GM12878 (cell line): Measurements from ENCODE around the gene SIRT3. TPM values are rescaled to one million over a fixed set of nuclear protein-coding genes. Genes with fewer than 3 reads are reported as not detected.
A peak's percentile ranks its signal among the peaks of the same experiment; 100 is the strongest.

Experiments
- ATF7 ChIP-seq: fragments of 450-650 bp; IDR thresholded peaks from 2 replicates; pipeline ENCODE4 v1.6.1; 2016; ENCODE audit warnings: low read depth, mild to moderate bottlenecking
- BHLHE40 ChIP-seq, 2 experiments: fragments of 450-650 bp in 1 of 2; IDR thresholded peaks; 2 replicates each; pipeline ENCODE4 v1.6.1; 2011 to 2017; ENCODE audit warnings: low read depth in 2 of 2, borderline replicate concordance in 1 of 2, improper control_type of control experiment in 1 of 2, low read length in 1 of 2, mild to moderate bottlenecking in 1 of 2
- HSF1 ChIP-seq: fragments of 150-350 bp; IDR thresholded peaks from 2 replicates; pipeline ENCODE4 v1.6.1; 2014; ENCODE audit warnings: mild to moderate bottlenecking, low read depth, low read length
- IKZF1 ChIP-seq: fragments of 450-650 bp; conservative IDR thresholded peaks from 2 replicates; pipeline ENCODE4 v1.6.1; 2017; ENCODE audit warnings: antibody characterized with exemption, mild to moderate bottlenecking
- IKZF2 ChIP-seq, 2 experiments: fragments of 450-650 bp; IDR thresholded peaks; 2 replicates each; pipeline ENCODE4 v1.6.1; 2017; ENCODE audit warnings: mild to moderate bottlenecking in 2 of 2, moderate library complexity in 2 of 2
- MEF2B ChIP-seq: fragments of 450-650 bp; IDR thresholded peaks from 2 replicates; pipeline ENCODE4 v1.6.1; 2018; ENCODE audit warnings: mild to moderate bottlenecking, moderate library complexity; ENCODE audit not compliant: partially characterized antibody, poor library complexity, severe bottlenecking
- NKRF ChIP-seq: fragments of 450-650 bp; conservative IDR thresholded peaks from 2 replicates; pipeline ENCODE4 v1.6.1; 2017; ENCODE audit warnings: mild to moderate bottlenecking, moderate library complexity
- RB1 ChIP-seq: fragments of 450-650 bp; formaldehyde crosslinking; IDR thresholded peaks from 2 replicates; pipeline ENCODE4 v1.6.1; 2017; ENCODE audit warnings: mild to moderate bottlenecking, borderline replicate concordance
- RELA ChIP-seq: fragments of 450-650 bp; IDR thresholded peaks from 2 replicates; pipeline ENCODE4 v1.8.0; 2014; ENCODE audit warnings: borderline replicate concordance; ENCODE audit not compliant: partially characterized antibody
- SMAD1 ChIP-seq: fragments of 450-650 bp; IDR thresholded peaks from 2 replicates; pipeline ENCODE4 v1.6.1; 2018; ENCODE audit warnings: mild to moderate bottlenecking, low read depth; ENCODE audit not compliant: partially characterized antibody
- SMARCA5 ChIP-seq: fragments of 450-650 bp; IDR thresholded peaks from 2 replicates; pipeline ENCODE4 v1.6.1; 2017; ENCODE audit warnings: mild to moderate bottlenecking
- SMC3 ChIP-seq: IDR thresholded peaks from 2 replicates; pipeline ENCODE4 v1.6.1; 2011; ENCODE audit warnings: low read length, improper control_type of control experiment, borderline replicate concordance
- TCF7 ChIP-seq: IDR thresholded peaks from 2 replicates; pipeline ENCODE4 v1.6.1; 2014; ENCODE audit warnings: antibody characterized with exemption, borderline replicate concordance
- WRNIP1 ChIP-seq: IDR thresholded peaks from 2 replicates; pipeline ENCODE4 v1.6.1; 2011; ENCODE audit warnings: low read depth, low read length, improper control_type of control experiment, borderline replicate concordance
- ZNF592 ChIP-seq: fragments of 450-650 bp; IDR thresholded peaks from 2 replicates; pipeline ENCODE4 v1.6.1; 2017; ENCODE audit warnings: mild to moderate bottlenecking, moderate library complexity
- polyA plus RNA-seq, 11 experiments: library from polyadenylated mRNA; depleted of rRNA in 4 of 11; unstranded in 6 of 11; stranded (reverse) in 5 of 11; fragments of >200 nt; fragmentation: Nextera tagmentation in 4 of 11; fragmentation: Illumina TruSeq in 1 of 11; extraction: Ambion mirVana in 4 of 11; extraction: Trizol in 1 of 11; gene quantifications; 1 replicate in 1 of 11; 2 replicates in 10 of 11; pipeline versions ENCODE4 v1.2.1 to v1.2.3, GENCODE V29; 2011 to 2016; ENCODE audit warnings: inconsistent platforms in 2 of 11, missing spikeins in 2 of 11, low read depth in 1 of 11
- total RNA-seq, 4 experiments: library from RNA; depleted of rRNA in 3 of 4; stranded (reverse); fragments of >200 nt in 3 of 4; fragmentation: Illumina TruSeq in 1 of 4; extraction: Trizol in 1 of 4; gene quantifications; 2 replicates each; pipeline versions ENCODE4 v1.2.1 to v1.2.3, GENCODE V29; 2013 to 2021

SIRT3 gene
- total and polyA plus RNA-seq, 10 of the 15 experiments (the other 5 are each of a cell fraction or from before 2014, with no cell fraction given): 0.90 to 23.2 (median 12.6) TPM

- TF ChIP-seq ZNF592 (no peak), SMC3 (no peak), ATF7 (no peak), WRNIP1 (no peak), NKRF (0 out of 2 replicates have a peak, but pooled peaks have one; percentile 24), RELA (no peak), HSF1 (no peak), IKZF2 (IDR thresholded peaks at IDR 0.05) (no peak), TCF7 (no peak), RB1 (no peak), SMAD1 (no peak), SMARCA5 (no peak), IKZF1 (no peak), MEF2B (peak; percentile 13), BHLHE40 (IDR thresholded peaks at IDR 0.05; ENCODE audit: borderline replicate concordance in 1 of 2, low read depth in 2 of 2, low read length in 1 of 2) (no peak)
- TF ChIP-seq, all 136 proteins: peak for 3
Measured at GRCh38 chr11:209275-210121, 26.6 kb downstream of the SIRT3 start (continued).
